C4-2B (cell line): Measurements from ENCODE around the gene FMNL3.
"Not testable (repeated sequence)": the region's sequence is repeated elsewhere in the genome, so short reads cannot be mapped to it uniquely, and the experiment has no call there.

Experiments
- CTCF ChIP-seq: fragments of 450-650 bp; conservative IDR thresholded peaks from 2 replicates; pipeline ENCODE4 v1.5.1; 2017; ENCODE audit warnings: mild to moderate bottlenecking
- ZFX ChIP-seq: fragments of 450-650 bp; IDR thresholded peaks from 2 replicates; pipeline ENCODE4 v1.6.1; 2017

- not testable (repeated sequence) for TF ChIP-seq CTCF, ZFX
Observed at GRCh38 chr12:49738721-49739120, 31.5 kb upstream of the FMNL3 start.
